ENCODE results near the gene AFF1.

DNA sequence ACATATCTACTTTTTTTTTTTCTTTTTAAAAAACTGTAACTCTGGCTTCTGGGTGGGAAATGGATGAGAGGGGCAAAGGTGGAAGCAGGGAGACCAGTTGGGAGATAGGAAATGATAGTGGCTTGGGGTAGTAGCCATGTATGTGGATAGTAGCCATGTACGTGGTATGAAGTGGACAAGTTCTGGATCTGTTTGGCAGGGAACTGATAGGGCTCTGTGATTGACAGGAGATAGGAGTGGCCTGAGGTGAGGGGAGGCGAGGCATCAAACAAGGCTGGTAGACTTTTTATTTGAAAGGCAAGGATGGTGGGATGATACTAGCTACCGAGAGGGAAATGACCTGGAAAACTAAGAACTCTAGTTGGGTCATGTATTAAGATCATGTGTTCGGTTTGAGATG is 117.8 kb downstream of the AFF1 start:
- TF ChIP-seq CTCF (IDR thresholded peaks at IDR 0.05; ENCODE audit: low read length) (no peak), EZH2 (optimal IDR thresholded peaks at IDR 0.05; ENCODE audit: low read depth, low read length) (no peak)
